ENCODE data around the gene DYNLL1.

The DYNLL1 gene

GRCh38 chr12:120546050-120546386, 50.1 kb downstream of the DYNLL1 start:
- TF ChIP-seq, protein P1, sequence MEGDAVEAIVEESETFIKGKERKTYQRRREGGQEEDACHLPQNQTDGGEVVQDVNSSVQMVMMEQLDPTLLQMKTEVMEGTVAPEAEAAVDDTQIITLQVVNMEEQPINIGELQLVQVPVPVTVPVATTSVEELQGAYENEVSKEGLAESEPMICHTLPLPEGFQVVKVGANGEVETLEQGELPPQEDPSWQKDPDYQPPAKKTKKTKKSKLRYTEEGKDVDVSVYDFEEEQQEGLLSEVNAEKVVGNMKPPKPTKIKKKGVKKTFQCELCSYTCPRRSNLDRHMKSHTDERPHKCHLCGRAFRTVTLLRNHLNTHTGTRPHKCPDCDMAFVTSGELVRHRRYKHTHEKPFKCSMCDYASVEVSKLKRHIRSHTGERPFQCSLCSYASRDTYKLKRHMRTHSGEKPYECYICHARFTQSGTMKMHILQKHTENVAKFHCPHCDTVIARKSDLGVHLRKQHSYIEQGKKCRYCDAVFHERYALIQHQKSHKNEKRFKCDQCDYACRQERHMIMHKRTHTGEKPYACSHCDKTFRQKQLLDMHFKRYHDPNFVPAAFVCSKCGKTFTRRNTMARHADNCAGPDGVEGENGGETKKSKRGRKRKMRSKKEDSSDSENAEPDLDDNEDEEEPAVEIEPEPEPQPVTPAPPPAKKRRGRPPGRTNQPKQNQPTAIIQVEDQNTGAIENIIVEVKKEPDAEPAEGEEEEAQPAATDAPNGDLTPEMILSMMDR (IDR thresholded peaks at IDR 0.05; ENCODE audit: low read depth, low read length), result no peak
- H3K4me3 ChIP-seq (ENCODE audit: low read depth, low read length), result no peak overlapping the region
